Measurements from ENCODE around the gene YTHDF1.
A peak's percentile ranks its signal among the peaks of the same experiment; 100 is the strongest.
"Not testable (repeated sequence)": the region's sequence is repeated elsewhere in the genome, so short reads cannot be mapped to it uniquely, and the experiment has no call there.

YTHDF1 gene

GRCh38 chr20:63252284-63252711, 36.4 kb upstream of the YTHDF1 start:
- H3K4me3 ChIP-seq (ENCODE audit: low read depth, low read length): no peak overlapping the region
- TF ChIP-seq MAX (IDR thresholded peaks at IDR 0.05; ENCODE audit: low read depth, low read length) (no peak), POLR2A (IDR thresholded peaks at IDR 0.05; ENCODE audit: extremely low read depth, insufficient read length) (no peak), MYC (IDR thresholded peaks at IDR 0.05; ENCODE audit: low read depth, low read length) (no peak)
- TF ChIP-seq, protein P1, sequence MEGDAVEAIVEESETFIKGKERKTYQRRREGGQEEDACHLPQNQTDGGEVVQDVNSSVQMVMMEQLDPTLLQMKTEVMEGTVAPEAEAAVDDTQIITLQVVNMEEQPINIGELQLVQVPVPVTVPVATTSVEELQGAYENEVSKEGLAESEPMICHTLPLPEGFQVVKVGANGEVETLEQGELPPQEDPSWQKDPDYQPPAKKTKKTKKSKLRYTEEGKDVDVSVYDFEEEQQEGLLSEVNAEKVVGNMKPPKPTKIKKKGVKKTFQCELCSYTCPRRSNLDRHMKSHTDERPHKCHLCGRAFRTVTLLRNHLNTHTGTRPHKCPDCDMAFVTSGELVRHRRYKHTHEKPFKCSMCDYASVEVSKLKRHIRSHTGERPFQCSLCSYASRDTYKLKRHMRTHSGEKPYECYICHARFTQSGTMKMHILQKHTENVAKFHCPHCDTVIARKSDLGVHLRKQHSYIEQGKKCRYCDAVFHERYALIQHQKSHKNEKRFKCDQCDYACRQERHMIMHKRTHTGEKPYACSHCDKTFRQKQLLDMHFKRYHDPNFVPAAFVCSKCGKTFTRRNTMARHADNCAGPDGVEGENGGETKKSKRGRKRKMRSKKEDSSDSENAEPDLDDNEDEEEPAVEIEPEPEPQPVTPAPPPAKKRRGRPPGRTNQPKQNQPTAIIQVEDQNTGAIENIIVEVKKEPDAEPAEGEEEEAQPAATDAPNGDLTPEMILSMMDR (IDR thresholded peaks at IDR 0.05; ENCODE audit: low read depth, low read length): no peak
- no peak for DNase-seq (ENCODE audit: low read depth)

- not testable (repeated sequence) for DNase-seq (ENCODE audit: low read depth); H3K4me3 ChIP-seq (ENCODE audit: low read depth, low read length)
These were observed 35.4 kb upstream of the YTHDF1 start for GRCh38 chr20:63251350-63251749.

GRCh38 chr20:63249891-63250290, 34.0 kb upstream of the YTHDF1 start:
- TF ChIP-seq POLR2A (IDR thresholded peaks at IDR 0.05; ENCODE audit: extremely low read depth, insufficient read length) (no peak), MYC (IDR thresholded peaks at IDR 0.05; ENCODE audit: low read depth, low read length) (no peak), MAX (IDR thresholded peaks at IDR 0.05; ENCODE audit: low read depth, low read length) (no peak)
- TF ChIP-seq, protein P1 (IDR thresholded peaks at IDR 0.05; ENCODE audit: low read depth, low read length): no peak
- no peak overlapping the region for H3K4me3 ChIP-seq (ENCODE audit: low read depth, low read length)
- no peak for DNase-seq (ENCODE audit: low read depth)

More at GRCh38 chr20:63251350-63251749, 35.4 kb upstream of the YTHDF1 start:
- TF ChIP-seq, protein P1 (IDR thresholded peaks at IDR 0.05; ENCODE audit: low read depth, low read length): peak; percentile 31

DNA sequence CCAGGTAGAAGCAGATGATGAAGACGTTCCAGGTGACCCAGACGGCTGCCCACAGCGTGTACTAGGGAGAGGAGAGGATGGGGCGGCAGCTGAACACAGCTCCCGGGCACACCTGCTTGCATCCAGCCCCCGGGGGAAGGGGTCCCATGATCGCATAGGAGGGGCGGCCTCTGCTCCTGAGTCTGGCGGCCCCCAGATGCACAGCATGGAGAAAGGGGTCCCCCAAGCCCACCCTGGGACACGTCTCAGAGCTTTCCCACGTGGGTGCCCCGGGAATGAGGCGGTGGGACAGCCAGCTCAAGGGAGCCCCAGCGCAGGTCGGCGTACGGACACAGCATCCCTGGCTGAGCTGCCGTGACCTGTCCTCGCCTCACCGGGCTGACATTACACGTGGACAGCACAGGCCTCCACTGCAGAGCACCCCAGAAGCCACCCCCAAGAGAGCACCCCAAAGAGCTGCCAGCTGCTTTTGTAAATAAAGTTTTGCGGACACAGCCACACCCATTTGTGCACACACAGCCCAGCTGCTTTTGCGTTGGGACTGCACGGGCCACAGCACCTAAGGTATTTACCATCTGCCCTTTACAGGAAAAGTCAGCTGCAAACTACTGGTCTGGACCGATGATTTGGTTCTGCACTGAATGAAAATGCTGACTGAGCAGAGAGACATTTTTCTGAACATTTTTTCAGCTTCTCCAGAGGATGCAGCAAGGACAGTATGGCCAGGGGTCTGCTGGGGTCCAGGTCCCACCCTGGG, 33.1 kb upstream of the YTHDF1 start:
- TF ChIP-seq, protein P1 (IDR thresholded peaks at IDR 0.05; ENCODE audit: low read depth, low read length): no peak
- no peak for TF ChIP-seq MAX (IDR thresholded peaks at IDR 0.05; ENCODE audit: low read depth, low read length)
- TF ChIP-seq MYC (IDR thresholded peaks at IDR 0.05; ENCODE audit: low read depth, low read length): no peak
- no peak for TF ChIP-seq POLR2A (IDR thresholded peaks at IDR 0.05; ENCODE audit: extremely low read depth, insufficient read length)
- H3K4me3 ChIP-seq (ENCODE audit: low read depth, low read length): no peak overlapping the region
- DNase-seq (ENCODE audit: low read depth): no peak

GRCh38 chr20:63247671-63248228, 31.8 kb upstream of the YTHDF1 start:
- H3K4me3 ChIP-seq (ENCODE audit: low read depth, low read length): no peak overlapping the region
- DNase-seq (ENCODE audit: low read depth): no peak
- TF ChIP-seq MAX (IDR thresholded peaks at IDR 0.05; ENCODE audit: low read depth, low read length) (no peak), POLR2A (IDR thresholded peaks at IDR 0.05; ENCODE audit: extremely low read depth, insufficient read length) (no peak), MYC (IDR thresholded peaks at IDR 0.05; ENCODE audit: low read depth, low read length) (no peak)
- TF ChIP-seq, protein P1 (IDR thresholded peaks at IDR 0.05; ENCODE audit: low read depth, low read length): no peak

Measured in NB4 (cell line).